K562 (cell line): ENCODE results near the gene DVL2. TPM values are rescaled to one million over a fixed set of nuclear protein-coding genes. Genes with fewer than 3 reads are reported as not detected.

Source experiments
- microRNA counts: library from miRNA; unstranded; fragments of <30 nt; microRNA quantifications from one replicate; lab custom pipeline; 2016
- microRNA-seq: library from miRNA; unstranded; fragments of <30 nt; microRNA quantifications from one replicate; pipeline ENCODE4, GENCODE V29; 2018; ENCODE audit warnings: borderline microRNAs expressed
- polyA plus RNA-seq, 8 experiments: library from polyadenylated mRNA; depleted of rRNA in 4 of 8; stranded (reverse) in 5 of 8; unstranded in 3 of 8; fragments of >200 nt; fragmentation: Nextera tagmentation in 2 of 8; fragmentation: Illumina TruSeq in 1 of 8; extraction: Ambion mirVana in 2 of 8; extraction: Trizol in 1 of 8; gene quantifications; 2 replicates each; pipeline versions ENCODE4 v1.2.1 to v1.2.3, GENCODE V29; 2011 to 2014; ENCODE audit warnings: inconsistent platforms in 1 of 8, missing spikeins in 1 of 8
- small RNA-seq: library from RNA; depleted of rRNA; stranded (forward); fragments of <200 nt; gene quantifications from one replicate; pipeline ENCODE3, GENCODE V24; 2014
- total RNA-seq, 7 experiments: library from RNA; depleted of rRNA in 6 of 7; stranded (reverse); fragments of >200 nt in 6 of 7; fragmentation: Illumina TruSeq in 2 of 7; extraction: Trizol in 2 of 7; gene quantifications; 2 replicates each; pipeline versions ENCODE4 v1.2.1 to v1.2.3, GENCODE V29; 2011 to 2021; ENCODE audit warnings: low replicate concordance in 1 of 7

The DVL2 gene
- total and polyA plus RNA-seq, 9 of the 15 experiments (the other 6 are each of a cell fraction or from before 2014, with no cell fraction given): 1.3 to 49.5 (median 24.3) TPM

MicroRNAs encoded within 50 kb of the gene (microRNA counts, 767-probe panel; counts per million panel counts)
- microRNA hsa-miR-324-3p (lab: Ali Mortazavi, UCI) (not detected), microRNA hsa-miR-324-5p (lab: Ali Mortazavi, UCI) (3,928 counts per million, percentile 80 among the panel's probes with 10 or more counts)

Small RNA genes within 50 kb of the gene (microRNA-seq; reads per million reads assigned to microRNA genes)
- gene MIR324: 572 reads per million, percentile 89 among the genes with 10 or more reads in this experiment

Small RNA genes within 50 kb of the gene (small RNA-seq; reads per million reads assigned to genes)
- gene AC120057.4 (not detected), gene MIR324 (6.5 reads per million, percentile 94 among the genes with 10 or more reads in this experiment), gene RF00019 (not detected)

Other genes starting within 250 kb of the DVL2 start
Only the 7 nearest of the 36 such genes appear.
- gene DLG4, start 14.7 kb downstream of the DVL2 start, total RNA-seq (2014; rRNA removed): 4.1 and 4.9 TPM in 2 replicates
- gene DLG4, start 14.7 kb downstream of the DVL2 start, total RNA-seq (2014; rRNA removed; fragmentation: Illumina TruSeq; extraction: Trizol): 2.2 and 3.1 TPM in 2 replicates
- gene DLG4, start 14.7 kb downstream of the DVL2 start, total RNA-seq (2015; rRNA removed; fragmentation: Illumina TruSeq; extraction: Trizol): 4.0 and 4.1 TPM in 2 replicates
- 8.8 and 12.0 TPM in 2 replicates for gene DLG4, start 14.7 kb downstream of the DVL2 start, total RNA-seq (2021)
- gene DLG4, start 14.7 kb downstream of the DVL2 start, polyA plus RNA-seq (2011; rRNA removed): 4.6 and 9.8 TPM in 2 replicates
- gene DLG4, start 14.7 kb downstream of the DVL2 start, polyA plus RNA-seq (2014; fragmentation: Illumina TruSeq; extraction: Trizol): 6.3 and 7.8 TPM in 2 replicates
- gene DLG4, start 14.7 kb downstream of the DVL2 start, polyA plus RNA-seq (2014; fragmentation: Nextera tagmentation; extraction: Ambion mirVana): under 1 TPM; 0.03 to 0.07 TPM
- gene DLG4, start 14.7 kb downstream of the DVL2 start, polyA plus RNA-seq (2014; rRNA removed): 6.6 and 8.5 TPM in 2 replicates
- 214 and 235 TPM in 2 replicates for gene ACADVL, start 14.6 kb downstream of the DVL2 start, total RNA-seq (2014; rRNA removed)
- gene ACADVL, start 14.6 kb downstream of the DVL2 start, total RNA-seq (2014; rRNA removed; fragmentation: Illumina TruSeq; extraction: Trizol): 87.0 and 117 TPM in 2 replicates
- gene ACADVL, start 14.6 kb downstream of the DVL2 start, total RNA-seq (2015; rRNA removed; fragmentation: Illumina TruSeq; extraction: Trizol): 180 and 194 TPM in 2 replicates
- gene ACADVL, start 14.6 kb downstream of the DVL2 start, total RNA-seq (2021): 283 and 313 TPM in 2 replicates
- 261 and 459 TPM in 2 replicates for gene ACADVL, start 14.6 kb downstream of the DVL2 start, polyA plus RNA-seq (2011; rRNA removed)
- 241 and 269 TPM in 2 replicates for gene ACADVL, start 14.6 kb downstream of the DVL2 start, polyA plus RNA-seq (2014; fragmentation: Illumina TruSeq; extraction: Trizol)
- gene ACADVL, start 14.6 kb downstream of the DVL2 start, polyA plus RNA-seq (2014; fragmentation: Nextera tagmentation; extraction: Ambion mirVana): 10 to 100 TPM; 25.5 to 46.2 TPM
- gene ACADVL, start 14.6 kb downstream of the DVL2 start, polyA plus RNA-seq (2014; rRNA removed): 376 and 449 TPM in 2 replicates
- gene PHF23, start 4.9 kb upstream of the DVL2 start, total RNA-seq (2014; rRNA removed): 39.0 and 49.9 TPM in 2 replicates
- 27.8 and 28.1 TPM in 2 replicates for gene PHF23, start 4.9 kb upstream of the DVL2 start, total RNA-seq (2014; rRNA removed; fragmentation: Illumina TruSeq; extraction: Trizol)
- gene PHF23, start 4.9 kb upstream of the DVL2 start, total RNA-seq (2015; rRNA removed; fragmentation: Illumina TruSeq; extraction: Trizol): 50.1 and 51.1 TPM in 2 replicates
- gene PHF23, start 4.9 kb upstream of the DVL2 start, total RNA-seq (2021): 33.7 and 38.6 TPM in 2 replicates
- gene PHF23, start 4.9 kb upstream of the DVL2 start, polyA plus RNA-seq (2011; rRNA removed): 25.0 and 32.7 TPM in 2 replicates
- 53.1 and 87.5 TPM in 2 replicates for gene PHF23, start 4.9 kb upstream of the DVL2 start, polyA plus RNA-seq (2014; fragmentation: Illumina TruSeq; extraction: Trizol)
- 1 to 10 TPM; 7.4 TPM for gene PHF23, start 4.9 kb upstream of the DVL2 start, polyA plus RNA-seq (2014; fragmentation: Nextera tagmentation; extraction: Ambion mirVana)
- 34.1 and 36.1 TPM in 2 replicates for gene PHF23, start 4.9 kb upstream of the DVL2 start, polyA plus RNA-seq (2014; rRNA removed)
- gene GABARAP, start 7.9 kb upstream of the DVL2 start, total RNA-seq (2014; rRNA removed): 47.5 and 75.8 TPM in 2 replicates
- gene GABARAP, start 7.9 kb upstream of the DVL2 start, total RNA-seq (2014; rRNA removed; fragmentation: Illumina TruSeq; extraction: Trizol): 104 and 117 TPM in 2 replicates
- 114 TPM in 2 replicates for gene GABARAP, start 7.9 kb upstream of the DVL2 start, total RNA-seq (2015; rRNA removed; fragmentation: Illumina TruSeq; extraction: Trizol)
- 152 and 155 TPM in 2 replicates for gene GABARAP, start 7.9 kb upstream of the DVL2 start, total RNA-seq (2021)
- 152 and 170 TPM in 2 replicates for gene GABARAP, start 7.9 kb upstream of the DVL2 start, polyA plus RNA-seq (2011; rRNA removed)
- gene GABARAP, start 7.9 kb upstream of the DVL2 start, polyA plus RNA-seq (2014; fragmentation: Illumina TruSeq; extraction: Trizol): 309 and 373 TPM in 2 replicates
- gene GABARAP, start 7.9 kb upstream of the DVL2 start, polyA plus RNA-seq (2014; fragmentation: Nextera tagmentation; extraction: Ambion mirVana): 100 to 1,000 TPM; 246 to 279 TPM
- 130 and 135 TPM in 2 replicates for gene GABARAP, start 7.9 kb upstream of the DVL2 start, polyA plus RNA-seq (2014; rRNA removed)
- 28.5 and 34.9 TPM in 2 replicates for gene CTDNEP1, start 17.2 kb upstream of the DVL2 start, total RNA-seq (2014; rRNA removed)
- 16.6 and 17.8 TPM in 2 replicates for gene CTDNEP1, start 17.2 kb upstream of the DVL2 start, total RNA-seq (2014; rRNA removed; fragmentation: Illumina TruSeq; extraction: Trizol)
- gene CTDNEP1, start 17.2 kb upstream of the DVL2 start, total RNA-seq (2015; rRNA removed; fragmentation: Illumina TruSeq; extraction: Trizol): 22.4 and 23.0 TPM in 2 replicates
- 98.9 and 102 TPM in 2 replicates for gene CTDNEP1, start 17.2 kb upstream of the DVL2 start, total RNA-seq (2021)
- 61.4 and 81.4 TPM in 2 replicates for gene CTDNEP1, start 17.2 kb upstream of the DVL2 start, polyA plus RNA-seq (2011; rRNA removed)
- gene CTDNEP1, start 17.2 kb upstream of the DVL2 start, polyA plus RNA-seq (2014; fragmentation: Illumina TruSeq; extraction: Trizol): 146 and 150 TPM in 2 replicates
- 10 to 100 TPM; 10.7 to 13.0 TPM for gene CTDNEP1, start 17.2 kb upstream of the DVL2 start, polyA plus RNA-seq (2014; fragmentation: Nextera tagmentation; extraction: Ambion mirVana)
- 64.6 and 74.6 TPM in 2 replicates for gene CTDNEP1, start 17.2 kb upstream of the DVL2 start, polyA plus RNA-seq (2014; rRNA removed)
- gene ELP5, start 17.7 kb upstream of the DVL2 start, total RNA-seq (2014; rRNA removed): 52.9 and 65.1 TPM in 2 replicates
- gene ELP5, start 17.7 kb upstream of the DVL2 start, total RNA-seq (2014; rRNA removed; fragmentation: Illumina TruSeq; extraction: Trizol): 25.5 and 25.7 TPM in 2 replicates
- gene ELP5, start 17.7 kb upstream of the DVL2 start, total RNA-seq (2015; rRNA removed; fragmentation: Illumina TruSeq; extraction: Trizol): 36.6 and 38.1 TPM in 2 replicates
- 61.1 and 61.4 TPM in 2 replicates for gene ELP5, start 17.7 kb upstream of the DVL2 start, total RNA-seq (2021)
- gene ELP5, start 17.7 kb upstream of the DVL2 start, polyA plus RNA-seq (2011; rRNA removed): 41.1 and 45.5 TPM in 2 replicates
- 67.2 and 72.9 TPM in 2 replicates for gene ELP5, start 17.7 kb upstream of the DVL2 start, polyA plus RNA-seq (2014; fragmentation: Illumina TruSeq; extraction: Trizol)
- 10 to 100 TPM; 48.8 to 77.9 TPM for gene ELP5, start 17.7 kb upstream of the DVL2 start, polyA plus RNA-seq (2014; fragmentation: Nextera tagmentation; extraction: Ambion mirVana)
- gene ELP5, start 17.7 kb upstream of the DVL2 start, polyA plus RNA-seq (2014; rRNA removed): 72.9 and 90.0 TPM in 2 replicates
- 6.7 and 10.4 TPM in 2 replicates for gene CLDN7, start 28.0 kb upstream of the DVL2 start, total RNA-seq (2014; rRNA removed)
- gene CLDN7, start 28.0 kb upstream of the DVL2 start, total RNA-seq (2014; rRNA removed; fragmentation: Illumina TruSeq; extraction: Trizol): 2.4 and 3.2 TPM in 2 replicates
- gene CLDN7, start 28.0 kb upstream of the DVL2 start, total RNA-seq (2015; rRNA removed; fragmentation: Illumina TruSeq; extraction: Trizol): 5.4 and 6.8 TPM in 2 replicates
- 9.1 and 13.7 TPM in 2 replicates for gene CLDN7, start 28.0 kb upstream of the DVL2 start, total RNA-seq (2021)
- 9.9 and 14.2 TPM in 2 replicates for gene CLDN7, start 28.0 kb upstream of the DVL2 start, polyA plus RNA-seq (2011; rRNA removed)
- 7.6 and 11.1 TPM in 2 replicates for gene CLDN7, start 28.0 kb upstream of the DVL2 start, polyA plus RNA-seq (2014; fragmentation: Illumina TruSeq; extraction: Trizol)
- 1 to 10 TPM; 2.2 to 4.0 TPM for gene CLDN7, start 28.0 kb upstream of the DVL2 start, polyA plus RNA-seq (2014; fragmentation: Nextera tagmentation; extraction: Ambion mirVana)
- gene CLDN7, start 28.0 kb upstream of the DVL2 start, polyA plus RNA-seq (2014; rRNA removed): 14.5 and 15.6 TPM in 2 replicates